ENCODE measurements around the gene TMEM132A. TPM values are rescaled to one million over a fixed set of nuclear protein-coding genes. Genes with fewer than 3 reads are reported as not detected.

The TMEM132A gene
- total and polyA plus RNA-seq, 9 of the 15 experiments (the other 6 are each of a cell fraction or from before 2014, with no cell fraction given), result 0.04 to 1.1 (median 0.18) TPM; not detected in 4

GRCh38 chr11:60902625-60903024, 21.6 kb upstream of the TMEM132A start:
- Histone ChIP-seq H3K9ac (ENCODE audit: insufficient read depth in 1 of 2, low read depth in 2 of 2, low read length in 2 of 2) (no peak overlapping the region), H3K27me3 (ENCODE audit: control insufficient read depth in 2 of 2, insufficient read depth in 2 of 2, low read length in 2 of 2) (no peaks in the 10 kb centered on the region), H3K4me3 (no peak overlapping the region), H2AFZ (ENCODE audit: low read depth, low read length) (no peak overlapping the region), H3K9me1 (ENCODE audit: control insufficient read depth, insufficient read depth, low read length) (peaks cover 3% of the 10 kb centered on the region), H3K4me2 (ENCODE audit: insufficient read depth, low read length) (no peak overlapping the region), H3K4me1 (replicated peaks in 1 of 2; ENCODE audit: control insufficient read depth in 2 of 2, insufficient read depth in 2 of 2, low read length in 2 of 2) (peaks cover 5 to 14% of the 10 kb centered on the region in 2 experiments; a peak in 4 of 5 replicates), H3K9me3 (replicated peaks; ENCODE audit: control insufficient read depth, insufficient read depth, low read depth, low read length) (no peaks in the 10 kb centered on the region), H3K36me3 (ENCODE audit: control insufficient read depth, insufficient read depth, low read length) (peaks cover 77% of the 10 kb centered on the region), H3K27ac (ENCODE audit: extremely low read depth, low read depth, low read length) (no peak overlapping the region), H4K20me1 (replicated peaks; ENCODE audit: control insufficient read depth, insufficient read depth, low read length) (peaks cover 31% of the 10 kb centered on the region), H3K79me2 (ENCODE audit: control insufficient read depth, insufficient read depth, low read length) (peaks cover 43% of the 10 kb centered on the region)
- no peak for FAIRE-seq
- no TSS peak for BruUV-seq (replicated peaks)
- POLR2A ChIA-PET, result interaction anchor here (0.5 to 2.5 kb wide), 4 partner anchors 10 to 81 kb away, joined by 3 to 10 read pairs (median 5); partner anchors contain the start of gene TMEM109
- in situ Hi-C loops (cut with MboI) (no loop called here), intact Hi-C loops (cut with micrococcal nuclease) (no loop called here)
- no peak for DNase-seq (ENCODE audit: extremely low read depth in 1 of 4, low spot score in 3 of 4)
- CTCF ChIA-PET (ENCODE audit: low intra/inter-chr PET ratio), result no interaction called here
- WGBS (ENCODE audit: insufficient coverage, low coverage, missing lambda C conversion rate), result 97% methylated on average over 10 of the region's 11 CpGs
- ATAC-seq, result no peak
- no peak for TF ChIP-seq THRB (CRISPR knock-in tag; conservative IDR thresholded peaks at IDR 0.05)
- no peak for TF ChIP-seq PML (IDR thresholded peaks at IDR 0.05; ENCODE audit: low read length)
- peak; percentile 22; the same call in 1 of the 2 replicates for TF ChIP-seq ZNF740 (CRISPR knock-in tag; IDR thresholded peaks at IDR 0.05)
- no peak for TF ChIP-seq ZNF740 (tag; IDR thresholded peaks at IDR 0.05)
